ENCODE results near the gene IQSEC2.
A peak's percentile ranks its signal among the peaks of the same experiment; 100 is the strongest.

IQSEC2 gene

DNA sequence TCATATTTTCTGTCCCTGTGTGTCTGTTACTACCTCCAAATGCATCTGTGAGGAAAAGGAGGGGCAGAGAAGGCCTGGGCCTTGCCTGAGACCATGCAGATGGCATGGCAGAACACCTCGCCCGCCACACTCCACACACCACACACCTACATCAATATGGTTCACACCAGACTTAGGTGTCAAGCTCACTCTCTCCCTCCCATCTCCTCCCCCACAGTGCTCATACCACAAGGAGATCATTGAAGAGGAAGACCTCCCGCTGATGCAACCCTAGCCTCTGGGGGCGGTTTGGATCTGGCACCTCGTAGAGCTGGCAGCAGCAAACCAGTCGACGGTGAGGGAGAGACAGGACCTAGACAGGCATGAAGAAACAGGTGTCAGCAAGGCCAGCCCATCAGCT lies 39.8 kb downstream of the IQSEC2 start:
- no peak for DNase-seq

DNA sequence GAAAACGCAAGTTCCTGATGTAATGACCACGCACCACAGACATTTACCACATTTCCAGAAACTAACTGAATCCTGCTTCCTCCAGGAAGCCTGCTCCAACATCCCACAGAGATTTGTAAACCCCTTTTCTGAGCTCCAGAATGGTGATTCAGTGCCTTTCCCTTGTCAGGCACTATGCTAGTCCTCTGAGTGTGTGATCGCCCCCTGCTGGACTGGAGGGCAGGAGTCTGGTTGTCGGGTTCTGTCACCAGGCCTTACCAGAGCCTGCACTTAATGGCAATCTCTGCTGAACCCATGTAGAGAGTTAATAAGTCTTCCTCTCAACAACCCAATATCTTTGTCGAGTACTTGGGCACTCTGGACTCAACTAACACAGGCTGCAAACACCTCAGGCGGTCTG lies 41.9 kb downstream of the IQSEC2 start:
- DNase-seq: peak; percentile 70

DNA sequence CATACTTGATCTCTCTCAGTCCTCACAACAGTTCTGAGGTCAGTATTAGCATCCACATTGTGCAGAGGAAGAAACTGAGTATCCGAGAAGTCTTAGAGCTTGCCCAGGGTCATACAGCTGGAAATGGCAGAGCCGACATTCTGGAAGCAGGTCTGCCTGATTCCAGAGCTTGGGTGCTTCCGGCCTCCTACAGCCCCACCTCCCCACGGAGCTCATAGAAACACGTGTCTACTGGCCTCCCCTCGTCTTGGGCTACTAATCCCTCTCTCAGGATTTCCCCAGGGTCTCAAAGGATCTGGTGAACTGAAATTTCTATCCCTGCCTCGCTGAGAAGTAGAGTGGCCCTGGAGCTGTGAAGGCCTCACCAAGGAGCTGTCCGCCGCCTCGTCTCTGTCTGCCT lies 44.3 kb downstream of the IQSEC2 start:
- DNase-seq: no peak

DNA sequence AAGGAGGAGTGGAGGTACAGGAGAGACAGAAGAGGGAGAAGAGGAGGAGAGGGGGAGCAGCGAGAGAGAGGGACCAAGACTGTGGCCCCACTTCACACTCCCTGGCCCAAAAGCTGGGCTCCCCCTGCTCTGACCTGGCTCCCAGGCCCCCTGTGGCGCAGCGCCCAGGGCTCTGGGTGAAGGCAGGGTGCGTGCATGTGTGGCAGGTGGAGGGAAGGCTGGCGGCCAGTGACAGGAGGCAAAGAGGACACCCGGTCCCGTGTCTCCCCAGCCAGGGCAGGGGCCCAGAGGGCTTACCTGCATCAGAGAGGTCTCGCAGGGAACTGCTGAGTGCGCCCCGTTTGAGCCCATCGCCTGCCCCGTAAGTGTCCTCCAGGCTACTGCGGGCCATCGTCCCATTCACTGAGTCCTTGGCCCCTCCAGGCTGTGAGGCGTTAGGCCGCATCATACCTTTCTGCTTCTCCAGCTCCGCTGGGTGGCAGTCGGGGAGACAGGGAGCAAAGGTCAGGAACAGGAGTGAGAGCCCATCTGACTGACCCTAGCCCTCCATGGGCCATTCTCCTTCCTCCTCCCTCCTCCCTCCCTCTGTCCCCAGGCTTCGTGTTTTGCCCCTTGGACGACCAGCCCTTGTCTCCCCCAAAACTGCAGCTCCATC lies 45.2 kb downstream of the IQSEC2 start:
- DNase-seq: no peak

DNA sequence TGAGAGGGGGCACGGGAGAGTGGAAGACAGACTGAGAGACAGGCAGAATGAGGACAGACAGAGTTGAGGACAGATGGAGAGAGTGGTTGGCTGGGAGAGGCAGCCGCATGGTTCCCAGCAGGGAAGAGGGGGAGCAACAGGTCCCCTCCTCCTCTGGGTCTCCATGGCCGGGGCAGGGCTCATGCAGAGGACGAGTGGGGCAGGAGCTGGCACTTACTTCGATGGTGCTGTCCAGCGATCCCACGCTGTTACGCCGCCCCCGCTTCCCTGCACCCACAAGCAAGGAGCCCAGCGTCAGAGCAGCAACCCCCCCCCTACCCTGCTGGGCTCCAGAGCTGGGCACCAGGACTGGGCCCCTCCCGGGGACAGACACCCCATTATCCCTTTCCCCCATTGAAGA lies 45.8 kb downstream of the IQSEC2 start:
- DNase-seq: no peak

DNA sequence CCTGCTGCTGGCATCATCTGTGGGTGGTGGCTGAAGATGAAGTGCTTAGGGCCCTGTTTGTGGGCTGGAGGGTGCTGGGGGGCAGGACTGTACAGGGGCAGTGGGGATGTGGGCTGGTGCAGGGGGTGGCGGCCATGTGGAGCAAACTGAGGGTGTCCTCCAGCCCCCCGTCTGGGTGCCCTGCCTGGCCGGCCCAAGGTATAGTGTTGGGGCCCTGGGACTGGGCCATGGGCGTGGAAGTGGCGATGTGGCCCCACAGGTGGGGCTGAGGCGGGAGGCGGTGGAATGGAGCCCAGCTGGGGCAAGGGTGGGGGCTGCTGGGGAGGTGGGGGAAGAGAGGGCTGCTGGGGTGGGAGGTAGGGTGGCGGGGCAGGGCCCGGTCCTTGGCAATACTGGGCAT lies 46.9 kb downstream of the IQSEC2 start:
- no peak for DNase-seq

DNA sequence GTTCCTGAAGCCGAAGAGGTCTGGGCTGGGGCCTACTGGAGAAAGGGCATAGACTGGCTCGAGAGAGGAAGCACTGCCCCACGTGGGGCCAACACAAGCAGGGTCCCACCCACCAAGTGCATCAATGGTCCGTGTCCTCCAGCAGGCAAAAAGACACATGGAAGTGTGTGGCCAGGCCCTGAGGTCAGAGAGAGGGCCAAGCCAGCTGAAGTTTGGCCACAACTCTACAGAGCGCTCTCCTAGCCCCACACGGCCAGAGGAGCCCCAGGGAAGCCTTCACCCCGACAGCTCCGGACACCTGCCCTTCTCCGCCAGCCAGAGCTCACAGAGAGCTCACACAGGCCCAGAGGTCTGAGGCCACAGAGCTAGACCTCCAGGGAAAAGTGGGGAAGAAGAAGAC lies 47.8 kb downstream of the IQSEC2 start:
- no peak for DNase-seq

DNA sequence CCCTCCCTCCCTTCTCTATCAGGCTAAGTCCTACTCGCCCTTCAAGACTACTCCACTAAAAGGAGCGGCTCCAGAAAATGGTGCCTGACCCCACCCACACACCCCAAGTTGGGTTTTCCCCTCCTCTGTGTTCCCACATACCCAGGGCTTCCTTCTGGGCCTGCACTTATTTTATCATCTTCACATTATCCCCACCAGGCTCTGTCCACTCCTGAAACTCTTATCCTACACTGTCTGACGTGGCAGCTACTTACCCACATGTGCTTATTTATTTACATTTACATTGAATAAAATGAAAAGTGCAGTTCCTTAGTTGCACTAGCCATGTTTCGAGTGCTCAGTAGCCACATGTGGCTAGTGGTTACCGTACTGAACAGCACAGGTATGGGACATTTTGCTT lies 51.3 kb downstream of the IQSEC2 start:
- no peak for DNase-seq

DNA sequence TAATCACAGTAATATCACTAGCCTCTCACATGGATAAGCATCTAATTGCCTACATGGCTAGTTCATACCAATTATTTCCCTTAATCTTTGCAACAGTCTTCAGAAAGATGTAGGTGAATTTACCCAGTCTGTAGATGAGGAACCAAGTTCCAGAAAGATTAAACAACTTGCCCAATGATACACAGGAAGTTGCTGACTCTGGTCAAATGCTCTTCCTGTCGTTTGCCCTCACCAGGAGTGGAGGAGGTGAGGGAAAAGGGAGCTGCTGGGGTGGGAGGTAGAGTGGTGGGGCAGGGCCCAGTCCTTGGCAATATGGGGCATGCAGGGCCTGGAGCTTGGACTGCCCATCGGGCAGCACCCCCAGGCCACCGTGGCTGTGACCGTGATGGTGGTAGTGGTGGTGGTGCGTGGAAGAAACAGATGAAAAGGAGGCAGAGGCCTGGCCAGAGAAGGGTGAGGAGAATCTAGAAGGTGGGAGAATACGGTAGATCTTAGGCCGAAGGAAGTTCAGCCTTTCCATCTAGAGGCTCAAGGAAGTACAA lies 54.1 kb downstream of the IQSEC2 start:
- no peak for DNase-seq

DNA sequence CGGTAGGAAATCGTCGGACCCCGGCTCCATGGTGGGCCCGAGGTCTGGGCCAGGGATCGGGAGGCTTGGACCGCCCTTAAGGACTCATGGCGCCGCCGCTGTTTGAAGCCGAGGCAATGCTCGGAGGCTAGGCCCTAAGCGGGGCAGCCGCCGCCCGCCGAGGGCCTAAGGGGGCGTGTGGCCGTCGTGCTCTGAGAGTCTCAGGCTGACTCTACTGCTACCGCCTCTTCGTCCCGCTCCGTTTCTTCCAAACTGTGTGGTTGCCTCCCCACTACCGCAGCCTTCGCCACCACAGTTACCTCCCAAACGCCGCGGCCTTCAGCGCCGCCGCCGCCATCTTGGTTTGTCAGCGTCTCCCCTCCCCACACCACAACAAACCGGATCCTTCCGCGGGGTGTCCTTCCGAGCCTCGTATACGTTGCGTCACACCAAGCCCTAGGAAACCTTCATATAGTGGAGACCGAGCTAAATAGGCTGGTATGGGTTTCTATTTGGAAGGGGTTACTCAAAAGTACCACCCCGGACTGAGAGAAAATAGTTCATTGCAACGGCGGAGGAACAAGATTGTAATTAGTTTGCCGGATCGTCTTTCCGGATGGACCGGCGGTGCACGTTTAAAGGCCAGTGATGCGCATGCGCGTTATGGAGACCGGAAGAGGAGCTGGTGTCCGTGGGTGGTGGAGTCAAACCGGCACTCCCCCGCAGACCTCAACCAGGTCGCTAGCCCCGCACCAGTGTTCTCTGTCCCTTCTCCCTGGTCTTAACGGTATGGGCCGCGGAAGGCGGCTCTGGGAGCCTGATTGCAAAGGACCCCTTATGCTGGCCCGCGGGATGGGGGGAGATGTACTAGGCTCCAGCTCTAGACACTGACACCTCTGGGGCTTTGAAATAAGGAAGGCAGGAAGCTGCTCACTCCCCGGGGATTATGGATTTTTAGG lies 56.3 kb downstream of the IQSEC2 start, which contains the start of gene KDM5C:
KDM5C (minus strand) TSS at position 348 of the 938 bp plus-strand sequence; CDS start at position 30, 318 bp downstream.
- DNase-seq: peak; percentile 95

DNA sequence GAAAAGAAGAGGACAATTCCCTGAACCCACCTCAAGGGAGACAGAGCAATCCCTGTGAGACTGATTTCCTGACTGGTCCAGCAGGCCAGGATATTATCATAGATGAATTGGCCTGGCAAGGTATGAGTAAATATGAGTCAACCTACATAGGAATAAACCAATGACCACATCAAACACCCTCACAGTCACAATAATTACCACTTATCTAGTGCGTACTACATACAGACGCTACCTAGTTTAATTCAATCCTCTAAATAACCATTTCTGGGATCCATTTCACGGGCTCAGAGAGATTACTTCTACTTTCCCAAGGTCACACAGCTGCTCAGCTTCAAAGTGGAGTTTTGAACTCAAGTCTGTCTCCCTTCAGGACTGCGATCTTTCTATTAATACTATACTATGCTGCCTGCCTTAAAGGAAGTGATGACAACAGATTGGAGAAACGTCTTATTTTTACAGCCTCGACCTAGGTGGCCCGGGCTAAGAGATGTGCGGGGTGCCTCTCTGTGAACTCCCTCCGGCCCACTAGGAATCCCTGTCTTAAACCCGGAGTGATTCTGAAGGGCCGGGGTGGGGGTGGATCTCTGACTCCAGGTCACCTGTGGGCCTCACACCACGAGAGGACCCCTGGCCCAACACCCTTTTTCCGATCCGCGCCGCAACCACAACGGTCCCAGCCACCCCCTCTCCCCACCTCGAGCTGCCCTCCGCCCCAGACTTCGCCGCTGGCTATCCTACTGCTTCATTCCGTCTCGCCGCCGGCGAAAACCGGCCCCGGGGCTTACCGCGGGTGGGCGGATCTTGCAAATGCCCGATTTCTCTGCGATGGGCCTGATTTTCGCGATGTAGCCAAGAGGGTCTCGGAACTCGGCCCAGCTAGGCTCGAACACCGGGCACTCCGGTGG lies 57.2 kb downstream of the IQSEC2 start:
- peak; percentile 66 for DNase-seq

DNA sequence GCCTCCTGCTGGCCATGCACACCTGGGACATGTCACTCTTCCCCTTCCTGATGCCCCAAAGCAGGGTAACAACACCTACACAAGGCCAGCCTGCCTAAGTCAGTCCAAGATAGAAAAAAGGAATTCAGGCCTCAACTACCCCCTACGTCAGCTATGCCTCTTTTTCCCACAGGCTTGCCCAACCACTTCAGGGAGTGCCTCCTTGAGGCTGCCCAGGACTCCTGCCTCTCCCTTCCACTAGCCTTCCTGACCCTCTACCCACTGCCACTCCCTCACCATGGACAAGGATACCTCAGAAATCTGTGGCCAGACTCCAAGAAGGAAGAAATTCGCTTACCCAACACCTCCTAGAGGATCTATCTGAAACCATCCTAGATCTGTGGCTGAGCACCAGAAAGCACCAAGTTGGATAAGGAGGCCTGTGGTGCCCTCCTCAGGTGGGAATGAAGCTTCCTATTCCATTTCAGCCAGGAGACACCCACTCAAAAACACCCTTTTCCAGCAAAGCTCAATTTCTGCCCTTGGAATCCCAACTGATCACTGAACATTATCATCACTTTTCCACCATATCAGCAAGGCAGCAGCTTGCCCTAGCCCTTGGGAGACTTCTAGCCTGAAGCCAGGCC lies 58.2 kb downstream of the IQSEC2 start:
- no peak for DNase-seq
